Measurements from ENCODE around the gene MYOC. TPM values are rescaled to one million over a fixed set of nuclear protein-coding genes. Genes with fewer than 3 reads are reported as not detected.
"Not testable (repeated sequence)": the region's sequence is repeated elsewhere in the genome, so short reads cannot be mapped to it uniquely, and the experiment has no call there.

Gene MYOC
- polyA plus RNA-seq, 1 of the 3 experiments (the other 2 are of a cell fraction) = not detected

GRCh38 chr1:171699531-171699930, 47.0 kb upstream of the MYOC start:
- H3K4me2 ChIP-seq = no peak overlapping the region
- H3K4me3 ChIP-seq (ENCODE audit: low read depth in 2 of 2, low read length in 1 of 2) = no peak overlapping the region
- no peaks in the 10 kb centered on the region for H3K4me1 ChIP-seq (ENCODE audit: control insufficient read depth in 1 of 2, insufficient read depth in 2 of 2, low read depth in 1 of 2, low read length in 1 of 2)
- H3K9me3 ChIP-seq = no peaks in the 10 kb centered on the region
- H3K27me3 ChIP-seq (ENCODE audit: insufficient read depth) = no peaks in the 10 kb centered on the region
- H3F3A ChIP-seq (replicated peaks; ENCODE audit: insufficient read depth) = no peaks in the 10 kb centered on the region
- no peaks in the 10 kb centered on the region for H3K9me2 ChIP-seq
- no peak for TF ChIP-seq JUND (IDR thresholded peaks at IDR 0.05)
- no peak for TF ChIP-seq USF2 (IDR thresholded peaks at IDR 0.05; ENCODE audit: borderline replicate concordance, low read depth, low read length)
- TF ChIP-seq RCOR1 (IDR thresholded peaks at IDR 0.05; ENCODE audit: low read length) = no peak
- no peak for TF ChIP-seq MAX (IDR thresholded peaks at IDR 0.05; ENCODE audit: low read depth)
- no peak for TF ChIP-seq YY1 (IDR thresholded peaks at IDR 0.05; ENCODE audit: low read depth)
- no peak for TF ChIP-seq EP300 (IDR thresholded peaks at IDR 0.05; ENCODE audit: borderline replicate concordance in 1 of 2, low read depth in 1 of 2, low read length in 1 of 2)
- no peak overlapping the region for H3K9ac ChIP-seq
- no peaks in the 10 kb centered on the region for H4K20me1 ChIP-seq (ENCODE audit: insufficient read depth)
- no peak overlapping the region for H2AFZ ChIP-seq (ENCODE audit: low read depth)
- WGBS (ENCODE audit: low lambda C conversion rate) = 85% methylated on average over 2 of the region's 2 CpGs
- H3K36me3 ChIP-seq (replicated peaks in 1 of 2; ENCODE audit: control insufficient read depth in 1 of 2, insufficient read depth in 2 of 2, low read length in 1 of 2) = peaks cover 11 to 20% of the 10 kb centered on the region in 2 experiments
- H3K27ac ChIP-seq (ENCODE audit: low read depth in 2 of 2, low read length in 1 of 2) = no peak overlapping the region
- no peak for DNase-seq
- ChIA-PET CTCF (interaction anchor here (0.7 to 1.3 kb wide), 2 partner anchors 16 to 1559 kb away, joined by 3 read pairs; no protein-coding TSS in a partner anchor), POLR2A (no interaction called here)
- no peaks in the 10 kb centered on the region for H3K79me2 ChIP-seq (ENCODE audit: insufficient read depth)

GRCh38 chr1:171695772-171696171, 43.3 kb upstream of the MYOC start:
- H4K20me1 ChIP-seq (ENCODE audit: insufficient read depth); H3K27ac ChIP-seq (ENCODE audit: low read depth in 2 of 2, low read length in 1 of 2); H3K9me2 ChIP-seq; H3K4me1 ChIP-seq (ENCODE audit: control insufficient read depth in 1 of 2, insufficient read depth in 2 of 2, low read depth in 1 of 2, low read length in 1 of 2); H3K79me2 ChIP-seq (ENCODE audit: insufficient read depth); H3K36me3 ChIP-seq (replicated peaks in 1 of 2; ENCODE audit: control insufficient read depth in 1 of 2, insufficient read depth in 2 of 2, low read length in 1 of 2); H3K27me3 ChIP-seq (ENCODE audit: insufficient read depth); POLR2A ChIA-PET; H3K4me2 ChIP-seq; CTCF ChIA-PET; H3K9ac ChIP-seq; H3F3A ChIP-seq (replicated peaks; ENCODE audit: insufficient read depth); H3K4me3 ChIP-seq (ENCODE audit: low read depth in 2 of 2, low read length in 1 of 2); H2AFZ ChIP-seq (ENCODE audit: low read depth); H3K9me3 ChIP-seq; DNase-seq: not testable (repeated sequence)
- 89% methylated on average over 8 of the region's 14 CpGs for WGBS (ENCODE audit: low lambda C conversion rate)

DNA sequence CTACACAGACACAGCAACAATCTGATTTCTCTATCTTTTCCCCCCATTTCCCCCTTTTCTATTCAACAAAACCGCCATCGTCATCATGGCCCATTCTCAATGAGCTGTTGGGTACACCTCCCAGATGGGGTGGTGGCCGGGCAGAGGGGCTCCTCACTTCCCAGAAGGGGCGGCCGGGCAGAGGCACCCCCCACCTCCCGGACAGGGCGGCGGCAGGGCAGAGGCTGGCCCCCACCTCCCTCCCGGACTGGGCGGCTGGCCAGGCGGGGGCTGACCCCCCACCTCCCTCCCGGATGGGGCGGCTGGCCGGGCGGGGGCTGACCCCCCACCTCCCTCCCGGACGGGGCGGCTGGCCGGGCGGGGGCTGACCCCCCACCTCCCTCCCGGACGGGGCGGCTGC, 41.1 kb upstream of the MYOC start:
- H3K4me2 ChIP-seq; POLR2A ChIA-PET; H3F3A ChIP-seq (replicated peaks; ENCODE audit: insufficient read depth); H3K4me3 ChIP-seq (ENCODE audit: low read depth in 2 of 2, low read length in 1 of 2); H3K27ac ChIP-seq (ENCODE audit: low read depth in 2 of 2, low read length in 1 of 2); H2AFZ ChIP-seq (ENCODE audit: low read depth); H4K20me1 ChIP-seq (ENCODE audit: insufficient read depth); H3K27me3 ChIP-seq (ENCODE audit: insufficient read depth); DNase-seq; CTCF ChIA-PET; H3K9me2 ChIP-seq; H3K79me2 ChIP-seq (ENCODE audit: insufficient read depth); H3K9me3 ChIP-seq; H3K4me1 ChIP-seq (ENCODE audit: control insufficient read depth in 1 of 2, insufficient read depth in 2 of 2, low read depth in 1 of 2, low read length in 1 of 2); H3K36me3 ChIP-seq (replicated peaks in 1 of 2; ENCODE audit: control insufficient read depth in 1 of 2, insufficient read depth in 2 of 2, low read length in 1 of 2); H3K9ac ChIP-seq: not testable (repeated sequence)
- 93% methylated on average over 6 of the region's 23 CpGs for WGBS (ENCODE audit: low lambda C conversion rate)
